Breast epithelium (tissue), 4 donors: ENCODE data around the gene PRKG1. TPM values are rescaled to one million over a fixed set of nuclear protein-coding genes. Genes with fewer than 3 reads are reported as not detected.

Source experiments
- DNase-seq, 2 donors: peaks; one replicate each; pipeline ENCODE4 v3.0.0-alpha.2; 2019; ENCODE audit warnings: low spot score in 2 of 2
- H3K27ac ChIP-seq, 2 donors: fragments of 200-600 bp; sonication (generic) in 1 of 2; one replicate each; pipeline ENCODE4 v1.5.1; 2016 to 2019; ENCODE audit warnings: mild to moderate bottlenecking in 1 of 2
- H3K27me3 ChIP-seq, 2 donors: fragments of 200-600 bp; sonication (generic) in 1 of 2; one replicate each; pipeline versions ENCODE4 v1.5.1 to v1.6.0; 2017 to 2019; ENCODE audit warnings: control low read depth in 1 of 2, mild to moderate bottlenecking in 1 of 2
- H3K36me3 ChIP-seq: fragments of 200-600 bp; one replicate; pipeline ENCODE4 v1.5.1; 2019
- H3K4me1 ChIP-seq, 2 donors: fragments of 200-600 bp; sonication (generic); one replicate each; pipeline ENCODE4 v1.5.1; 2016 to 2019; ENCODE audit warnings: control low read depth in 1 of 2
- H3K4me3 ChIP-seq, 3 donors: fragments of 200-600 bp; sonication (generic); 1 replicate in 2 of 3; 2 replicates in 1 of 3; pipeline ENCODE4 v1.5.1; 2016 to 2019; ENCODE audit warnings: mild to moderate bottlenecking in 3 of 3, moderate library complexity in 2 of 3
- H3K9me3 ChIP-seq, 2 donors: fragments of 200-600 bp; sonication (generic) in 1 of 2; one replicate each; pipeline ENCODE4 v1.5.1; 2016 to 2019; ENCODE audit warnings: control low read depth in 1 of 2
- CTCF ChIP-seq, 3 donors: fragments of 450-650 bp; IDR thresholded peaks; one replicate each; pipeline ENCODE4 v1.5.1; 2016 to 2017; ENCODE audit warnings: antibody characterized with exemption in 3 of 3, mild to moderate bottlenecking in 3 of 3, moderate library complexity in 3 of 3
- POLR2A ChIP-seq: fragments of 450-650 bp; IDR thresholded peaks from one replicate; pipeline ENCODE4 v1.6.1; 2016; ENCODE audit warnings: antibody characterized with exemption, mild to moderate bottlenecking, moderate library complexity
- POLR2AphosphoS5 ChIP-seq, 3 donors: sonication (generic); formaldehyde crosslinking; IDR thresholded peaks; one replicate each; pipeline ENCODE4 v1.6.1; 2017; ENCODE audit warnings: antibody characterized with exemption in 3 of 3
- intact Hi-C: fragments of 100-400 bp; cut with DNase I; formaldehyde crosslinking; loops from one replicate; pipeline ENCODE4 v1.15.1; 2023; ENCODE audit warnings: low total_unique reads
- total RNA-seq, 3 donors: library from RNA; depleted of rRNA; stranded (reverse); fragments of >200 nt; gene quantifications; one replicate each; pipeline ENCODE4 v1.1.0, GENCODE V29; 2016

The PRKG1 gene
- total RNA-seq, 3 donors from 2014 or later: 10.9 to 36.9 (median 19.7) TPM

GRCh38 chr10:52217531-52217930 is 1143.2 kb downstream of the PRKG1 start:
- Histone ChIP-seq H3K27me3 (no peaks in the 10 kb centered on the region), H3K9me3 (no peaks in the 10 kb centered on the region), H3K4me3 (no peak overlapping the region), H3K4me1 (no peaks in the 10 kb centered on the region), H3K27ac (no peak overlapping the region), H3K36me3 (no peaks in the 10 kb centered on the region)
- no peak for TF ChIP-seq POLR2AphosphoS5 (IDR thresholded peaks at IDR 0.05)
- no peak for TF ChIP-seq POLR2A
- no peak for TF ChIP-seq CTCF (IDR thresholded peaks at IDR 0.05)
- intact Hi-C loops: no loop called here
- no peak for DNase-seq

GRCh38 chr10:52220947-52221346 is 1146.7 kb downstream of the PRKG1 start:
- intact Hi-C loops: no loop called here
- Histone ChIP-seq H3K4me1 (no peaks in the 10 kb centered on the region), H3K36me3 (no peaks in the 10 kb centered on the region), H3K9me3 (no peaks in the 10 kb centered on the region), H3K4me3 (no peak overlapping the region), H3K27ac (no peak overlapping the region), H3K27me3 (no peaks in the 10 kb centered on the region)
- DNase-seq: no peak
- no peak for TF ChIP-seq POLR2A
- no peak for TF ChIP-seq POLR2AphosphoS5 (IDR thresholded peaks at IDR 0.05)
- TF ChIP-seq CTCF (IDR thresholded peaks at IDR 0.05): no peak

- H3K9me3 ChIP-seq: no peaks in the 10 kb centered on the region
- no peaks in the 10 kb centered on the region for H3K4me1 ChIP-seq
- TF ChIP-seq CTCF (IDR thresholded peaks at IDR 0.05) (no peak), POLR2A (no peak), POLR2AphosphoS5 (IDR thresholded peaks at IDR 0.05) (no peak)
- H3K4me3 ChIP-seq: no peak overlapping the region
- intact Hi-C loops: no loop called here
- H3K27ac ChIP-seq: no peak overlapping the region
- no peak for DNase-seq
- H3K27me3 ChIP-seq: no peaks in the 10 kb centered on the region
- no peaks in the 10 kb centered on the region for H3K36me3 ChIP-seq
These were observed 1147.6 kb downstream of the PRKG1 start for GRCh38 chr10:52221923-52222322.

GRCh38 chr10:52226197-52226847 is 1152.0 kb downstream of the PRKG1 start:
- Histone ChIP-seq H3K4me3 (no peak overlapping the region), H3K4me1 (no peaks in the 10 kb centered on the region), H3K9me3 (no peaks in the 10 kb centered on the region), H3K27ac (no peak overlapping the region), H3K36me3 (no peaks in the 10 kb centered on the region), H3K27me3 (no peaks in the 10 kb centered on the region)
- TF ChIP-seq POLR2A (no peak), CTCF (IDR thresholded peaks at IDR 0.05) (no peak), POLR2AphosphoS5 (IDR thresholded peaks at IDR 0.05) (no peak)
- DNase-seq: no peak
- intact Hi-C loops: no loop called here

- no peak for TF ChIP-seq POLR2A
- no peak for TF ChIP-seq CTCF (IDR thresholded peaks at IDR 0.05)
- TF ChIP-seq POLR2AphosphoS5 (IDR thresholded peaks at IDR 0.05): no peak
- DNase-seq: no peak
- no peak overlapping the region for H3K27ac ChIP-seq
- intact Hi-C loops: no loop called here
- H3K4me3 ChIP-seq: no peak overlapping the region
- H3K9me3 ChIP-seq: no peaks in the 10 kb centered on the region
- no peaks in the 10 kb centered on the region for H3K27me3 ChIP-seq
- no peaks in the 10 kb centered on the region for H3K4me1 ChIP-seq
- no peaks in the 10 kb centered on the region for H3K36me3 ChIP-seq
These were observed 1154.3 kb downstream of the PRKG1 start for GRCh38 chr10:52228556-52228955.
